ENCODE results near the gene ARHGAP26.

GRCh38 chr5:143116814-143117213 is 346.6 kb downstream of the ARHGAP26 start:
- TF ChIP-seq CTCF (IDR thresholded peaks at IDR 0.05) = no peak
- TF ChIP-seq POLR2A (IDR thresholded peaks at IDR 0.05) = no peak

Measured in lower leg skin (tissue), 3 donors.